ENCODE results near the gene TRABD2B.

- no peak for TF ChIP-seq CTCF (IDR thresholded peaks at IDR 0.05)
- no peak for TF ChIP-seq POLR2A (IDR thresholded peaks at IDR 0.05)
- no peak for TF ChIP-seq POLR2AphosphoS5 (IDR thresholded peaks at IDR 0.05)
These were observed 241.2 kb downstream of the TRABD2B start for GRCh38 chr1:47756006-47756405.

Data from prostate gland (tissue), 2 donors.